Body of pancreas (tissue), 4 donors: Measurements from ENCODE around the gene GGCT.

Source experiments
- CTCF ChIP-seq, 7 experiments: fragments of 450-650 bp in 4 of 7; fragments of 200-600 bp in 3 of 7; sonication (generic) in 3 of 7; IDR thresholded peaks; one replicate each; pipeline ENCODE4 v1.5.1; 2016 to 2019; ENCODE audit warnings: antibody characterized with exemption in 7 of 7
- POLR2A ChIP-seq, 3 donors: fragments of 450-650 bp; IDR thresholded peaks; one replicate each; pipeline ENCODE4 v1.6.1; 2016; ENCODE audit warnings: antibody characterized with exemption in 3 of 3, mild to moderate bottlenecking in 2 of 3

- TF ChIP-seq CTCF (IDR thresholded peaks at IDR 0.05), result no peak
- no peak for TF ChIP-seq POLR2A (IDR thresholded peaks at IDR 0.05)
These were observed 29.0 kb downstream of the GGCT start for GRCh38 chr7:30475580-30475979.
